HG03025 (cell line): ENCODE data around the gene PRSS53.

Experiments used
- ATAC-seq: cut with Tn5 transposase; IDR thresholded peaks from one replicate; pipeline ENCODE4 v1.9.1; 2021; ENCODE audit warnings: mild to moderate bottlenecking, moderate library complexity; ENCODE audit not compliant: unreplicated experiment, low FRiP score

The PRSS53 gene

GRCh38 chr16:31099860-31100638, 11.3 kb upstream of the PRSS53 start:
- no peak for ATAC-seq

- peak; percentile 76 for ATAC-seq
Measured at GRCh38 chr16:31094424-31095120, 5.8 kb upstream of the PRSS53 start, which contains the start of gene VKORC1. VKORC1 (minus strand) TSS chr16:31094797; CDS start chr16:31094729, 68 bp downstream.

GRCh38 chr16:31094088-31094423, 5.3 kb upstream of the PRSS53 start:
- ATAC-seq: no peak

- no peak for ATAC-seq
Measured at GRCh38 chr16:31093132-31093703, 4.5 kb upstream of the PRSS53 start.

- no peak for ATAC-seq
Measured at GRCh38 chr16:31092330-31092729, 3.6 kb upstream of the PRSS53 start.

- no peak for ATAC-seq
Measured at GRCh38 chr16:31090540-31090939, 1.8 kb upstream of the PRSS53 start.

GRCh38 chr16:31089199-31089598, 456 bp upstream of the PRSS53 start:
- ATAC-seq: no peak

GRCh38 chr16:31087971-31088370, 772 bp downstream of the PRSS53 start:
- ATAC-seq: no peak

GRCh38 chr16:31087481-31087880, 1.3 kb downstream of the PRSS53 start:
- no peak for ATAC-seq

GRCh38 chr16:31086629-31086906, 2.2 kb downstream of the PRSS53 start:
- no peak for ATAC-seq

- ATAC-seq: no peak
Measured at GRCh38 chr16:31085873-31086628, 2.7 kb downstream of the PRSS53 start.

GRCh38 chr16:31085411-31085810, 3.3 kb downstream of the PRSS53 start:
- no peak for ATAC-seq

GRCh38 chr16:31084584-31085302, 4.0 kb downstream of the PRSS53 start:
- no peak for ATAC-seq

GRCh38 chr16:31083981-31084380, 4.8 kb downstream of the PRSS53 start:
- no peak for ATAC-seq

GRCh38 chr16:31083556-31083955, 5.2 kb downstream of the PRSS53 start:
- ATAC-seq: no peak

GRCh38 chr16:31083081-31083480, 5.7 kb downstream of the PRSS53 start:
- no peak for ATAC-seq

- no peak for ATAC-seq
Measured at GRCh38 chr16:31082368-31083045, 6.2 kb downstream of the PRSS53 start.

- ATAC-seq: no peak
Measured at GRCh38 chr16:31081428-31082351, 7.1 kb downstream of the PRSS53 start.
